Activated B cell treated with CpG ODN at 0.5 μM for 24 hours (primary cell): Measurements from ENCODE around the gene CD22. TPM values are rescaled to one million over a fixed set of nuclear protein-coding genes. Genes with fewer than 3 reads are reported as not detected.

ENCODE experiments used
- ATAC-seq: fragments of 200-7000 bp; cut with Tn5 transposase; one replicate; pipeline ENCODE4 v1.10.0; 2021; ENCODE audit warnings: low read depth, mild to moderate bottlenecking, moderate library complexity
- CTCF ChIA-PET: fragments of 350-600 bp; sonication (Branson Sonifier 250); formaldehyde crosslinking; loops from one replicate; lab custom pipeline; 2021; ENCODE audit warnings: antibody characterized with exemption; lab: Charles Lee
- POLR2A ChIA-PET: fragments of 350-600 bp; sonication (Branson Sonifier 250); formaldehyde crosslinking; loops from one replicate; lab custom pipeline; 2021; ENCODE audit warnings: antibody characterized with exemption; lab: Charles Lee
- DNase-seq: peaks from one replicate; pipeline ENCODE4 v3.0.0; 2022
- H3K27ac Mint-ChIP-seq: one replicate; pipeline ENCODE4 v1.8.0; 2020; ENCODE audit warnings: mixed read lengths
- H3K27me3 Mint-ChIP-seq: one replicate; pipeline ENCODE4 v1.8.0; 2021; ENCODE audit warnings: mixed read lengths
- H3K36me3 Mint-ChIP-seq: one replicate; pipeline ENCODE4 v1.8.0; 2021; ENCODE audit warnings: low read depth, mixed read lengths
- H3K4me1 Mint-ChIP-seq: one replicate; pipeline ENCODE4 v1.8.0; 2021; ENCODE audit warnings: mixed read lengths
- H3K4me3 Mint-ChIP-seq: one replicate; pipeline ENCODE4 v1.8.0; 2020; ENCODE audit warnings: mild to moderate bottlenecking, mixed read lengths
- H3K9me3 Mint-ChIP-seq: one replicate; pipeline ENCODE4 v1.8.0; 2020; ENCODE audit warnings: mixed read lengths
- CTCF ChIP-seq: fragments of 200-600 bp; IDR thresholded peaks from one replicate; pipeline ENCODE4 v1.8.0; 2022; ENCODE audit warnings: antibody characterized with exemption, mild to moderate bottlenecking
- intact Hi-C: fragments of 100-400 bp; cut with micrococcal nuclease; formaldehyde crosslinking; loops from one replicate; pipeline ENCODE4 v1.15.1; 2024
- total RNA-seq: library from RNA; stranded (reverse); gene quantifications from 2 replicates; pipeline ENCODE4 v1.2.3, GENCODE V29; 2022

CD22 gene
- total RNA-seq, 1 donor from 2014 or later, result 1,096 TPM

DNA sequence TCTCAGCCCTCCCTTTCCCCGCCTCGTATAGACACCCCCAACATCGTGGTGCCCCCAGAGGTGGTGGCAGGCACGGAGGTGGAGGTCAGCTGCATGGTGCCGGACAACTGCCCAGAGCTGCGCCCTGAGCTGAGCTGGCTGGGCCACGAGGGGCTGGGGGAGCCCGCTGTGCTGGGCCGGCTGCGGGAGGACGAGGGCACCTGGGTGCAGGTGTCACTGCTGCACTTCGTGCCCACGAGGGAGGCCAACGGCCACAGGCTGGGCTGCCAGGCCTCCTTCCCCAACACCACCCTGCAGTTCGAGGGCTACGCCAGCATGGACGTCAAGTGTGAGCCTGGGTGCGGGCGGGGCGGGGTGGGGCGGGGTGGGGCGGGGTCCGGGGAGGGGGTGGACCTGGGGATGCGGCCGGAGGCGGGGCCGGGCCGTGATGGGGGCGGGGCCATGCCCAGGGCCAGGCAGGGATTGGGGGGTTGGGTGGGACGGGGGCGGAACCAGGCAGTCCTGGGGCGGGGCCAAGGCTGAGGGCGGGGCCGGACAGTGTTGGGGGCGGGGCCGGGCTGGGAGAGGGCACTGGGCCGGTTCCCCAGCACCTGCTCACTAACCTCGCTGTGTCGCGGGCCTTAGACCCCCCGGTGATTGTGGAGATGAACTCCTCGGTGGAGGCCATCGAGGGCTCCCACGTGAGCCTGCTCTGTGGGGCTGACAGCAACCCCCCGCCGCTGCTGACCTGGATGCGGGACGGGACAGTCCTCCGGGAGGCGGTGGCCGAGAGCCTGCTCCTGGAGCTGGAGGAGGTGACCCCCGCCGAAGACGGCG lies 29.3 kb upstream of the CD22 start:
- no peak for TF ChIP-seq CTCF
- H3K4me1 Mint-ChIP-seq, result peaks cover 14% of the 10 kb centered on the region
- H3K36me3 Mint-ChIP-seq, result no peaks in the 10 kb centered on the region
- no peak overlapping the region for H3K27ac Mint-ChIP-seq
- ATAC-seq (no peak), DNase-seq (no peak)
- ChIA-PET CTCF (no interaction called here), POLR2A (no interaction called here)
- no peaks in the 10 kb centered on the region for H3K27me3 Mint-ChIP-seq
- intact Hi-C loops, result loop anchor here (5.0 kb wide), 1 partner anchor 33 kb away; no protein-coding TSS in a partner anchor
- H3K4me3 Mint-ChIP-seq, result no peak overlapping the region
- no peaks in the 10 kb centered on the region for H3K9me3 Mint-ChIP-seq

DNA sequence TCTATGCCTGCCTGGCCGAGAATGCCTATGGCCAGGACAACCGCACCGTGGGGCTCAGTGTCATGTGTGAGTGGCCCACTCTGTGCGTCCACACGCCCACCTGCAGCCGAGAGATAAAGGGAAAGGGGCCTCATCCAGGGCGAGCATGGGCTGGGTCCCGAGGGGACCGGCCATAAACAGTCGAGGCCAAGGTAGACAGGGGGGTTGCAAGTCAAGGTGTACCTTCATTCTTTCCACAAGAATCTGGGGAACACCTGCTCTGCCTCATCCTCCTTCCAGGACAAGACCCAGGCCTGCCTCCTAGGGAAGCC lies 28.7 kb upstream of the CD22 start:
- ChIA-PET POLR2A (no interaction called here), CTCF (no interaction called here)
- TF ChIP-seq CTCF, result no peak
- intact Hi-C loops, result no loop called here
- Mint-ChIP-seq H3K27me3 (no peaks in the 10 kb centered on the region), H3K27ac (no peak overlapping the region), H3K4me3 (no peak overlapping the region), H3K4me1 (peaks cover 11% of the 10 kb centered on the region), H3K36me3 (no peaks in the 10 kb centered on the region), H3K9me3 (no peaks in the 10 kb centered on the region)
- DNase-seq (no peak), ATAC-seq (no peak)

GRCh38 chr19:35301961-35302360 lies 27.0 kb upstream of the CD22 start:
- intact Hi-C loops, result no loop called here
- Mint-ChIP-seq H3K36me3 (no peaks in the 10 kb centered on the region), H3K4me1 (peaks cover 22% of the 10 kb centered on the region), H3K27me3 (no peaks in the 10 kb centered on the region), H3K27ac (no peak overlapping the region), H3K9me3 (no peaks in the 10 kb centered on the region), H3K4me3 (no peak overlapping the region)
- TF ChIP-seq CTCF, result no peak
- ATAC-seq (no peak), DNase-seq (no peak)
- POLR2A ChIA-PET, result interaction anchor here (0.7 kb wide), 2 partner anchors 14 to 30 kb away, joined by 8 read pairs; no protein-coding TSS in a partner anchor
- CTCF ChIA-PET, result no interaction called here

DNA sequence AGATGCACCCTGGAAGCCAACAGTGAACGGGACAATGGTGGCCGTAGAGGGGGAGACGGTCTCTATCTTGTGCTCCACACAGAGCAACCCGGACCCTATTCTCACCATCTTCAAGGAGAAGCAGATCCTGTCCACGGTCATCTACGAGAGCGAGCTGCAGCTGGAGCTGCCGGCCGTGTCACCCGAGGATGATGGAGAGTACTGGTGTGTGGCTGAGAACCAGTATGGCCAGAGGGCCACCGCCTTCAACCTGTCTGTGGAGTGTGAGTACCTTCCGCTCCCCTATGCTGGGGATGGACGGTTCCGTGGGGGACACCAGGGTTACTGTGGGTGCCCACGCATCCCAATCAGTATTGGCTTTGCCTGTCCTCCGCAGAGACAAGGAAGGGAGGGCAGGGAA lies 26.5 kb upstream of the CD22 start:
- Mint-ChIP-seq H3K4me3 (no peak overlapping the region), H3K9me3 (no peaks in the 10 kb centered on the region), H3K4me1 (peaks cover 26% of the 10 kb centered on the region), H3K27me3 (no peaks in the 10 kb centered on the region), H3K36me3 (no peaks in the 10 kb centered on the region), H3K27ac (no peak overlapping the region)
- intact Hi-C loops, result no loop called here
- ChIA-PET POLR2A (interaction anchor here (0.6 to 0.7 kb wide), 2 partner anchors 16 to 36 kb away, joined by 3 to 6 read pairs; no protein-coding TSS in a partner anchor), CTCF (no interaction called here)
- no peak for ATAC-seq
- no peak for TF ChIP-seq CTCF
- no peak for DNase-seq

- intact Hi-C loops, result no loop called here
- no peak for TF ChIP-seq CTCF
- H3K9me3 Mint-ChIP-seq, result no peaks in the 10 kb centered on the region
- H3K36me3 Mint-ChIP-seq, result no peaks in the 10 kb centered on the region
- H3K4me1 Mint-ChIP-seq, result peaks cover 36% of the 10 kb centered on the region
- H3K27me3 Mint-ChIP-seq, result no peaks in the 10 kb centered on the region
- no peak overlapping the region for H3K4me3 Mint-ChIP-seq
- ChIA-PET POLR2A (interaction anchor here (0.7 kb wide), 1 partner anchor 35 kb away, joined by 6 read pairs; no protein-coding TSS in a partner anchor), CTCF (no interaction called here)
- DNase-seq, result no peak
- ATAC-seq, result no peak
- no peak overlapping the region for H3K27ac Mint-ChIP-seq
These were observed 25.6 kb upstream of the CD22 start for GRCh38 chr19:35303357-35303915.
